ENCODE data around the gene CDK14. TPM values are rescaled to one million over a fixed set of nuclear protein-coding genes. Genes with fewer than 3 reads are reported as not detected.

CDK14 gene
- total RNA-seq, 1 donor from 2014 or later, result 79.4 TPM

DNA sequence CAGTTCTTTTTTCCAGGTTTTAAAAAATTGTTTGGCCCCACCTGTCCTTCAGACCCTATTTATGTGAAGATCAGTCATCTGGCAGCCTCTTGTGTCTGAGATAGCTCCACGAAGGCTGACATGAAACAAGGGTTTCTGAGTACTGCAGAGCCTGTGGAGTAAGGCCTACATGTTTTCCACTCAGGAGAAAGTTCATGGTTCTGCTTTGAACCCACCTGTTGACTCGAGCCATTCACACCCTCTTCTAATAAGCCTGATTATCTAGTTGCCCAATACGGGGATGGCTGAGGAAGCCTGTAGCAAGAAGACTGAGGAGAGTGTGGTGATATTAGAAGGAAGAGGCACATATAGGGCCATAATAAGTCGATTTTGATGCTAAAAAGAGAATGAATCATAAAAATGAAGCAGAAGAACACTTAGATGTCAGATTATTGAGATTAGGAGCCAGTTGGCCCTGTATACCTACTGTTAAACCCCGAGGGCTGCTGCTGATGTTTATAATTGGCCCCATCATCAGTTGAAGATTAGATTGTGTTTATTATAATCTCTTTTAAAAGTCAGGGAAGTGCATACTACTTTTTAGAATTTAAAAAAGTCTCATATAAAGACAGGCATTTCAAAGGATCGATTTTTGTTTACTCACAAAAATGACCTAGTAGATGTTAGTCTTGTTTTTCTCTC, 109.4 kb downstream of the CDK14 start:
- no peak for DNase-seq (ENCODE audit: low spot score)
- intact Hi-C loops (cut with DNase I), result no loop called here
- ATAC-seq, result no peak

DNA sequence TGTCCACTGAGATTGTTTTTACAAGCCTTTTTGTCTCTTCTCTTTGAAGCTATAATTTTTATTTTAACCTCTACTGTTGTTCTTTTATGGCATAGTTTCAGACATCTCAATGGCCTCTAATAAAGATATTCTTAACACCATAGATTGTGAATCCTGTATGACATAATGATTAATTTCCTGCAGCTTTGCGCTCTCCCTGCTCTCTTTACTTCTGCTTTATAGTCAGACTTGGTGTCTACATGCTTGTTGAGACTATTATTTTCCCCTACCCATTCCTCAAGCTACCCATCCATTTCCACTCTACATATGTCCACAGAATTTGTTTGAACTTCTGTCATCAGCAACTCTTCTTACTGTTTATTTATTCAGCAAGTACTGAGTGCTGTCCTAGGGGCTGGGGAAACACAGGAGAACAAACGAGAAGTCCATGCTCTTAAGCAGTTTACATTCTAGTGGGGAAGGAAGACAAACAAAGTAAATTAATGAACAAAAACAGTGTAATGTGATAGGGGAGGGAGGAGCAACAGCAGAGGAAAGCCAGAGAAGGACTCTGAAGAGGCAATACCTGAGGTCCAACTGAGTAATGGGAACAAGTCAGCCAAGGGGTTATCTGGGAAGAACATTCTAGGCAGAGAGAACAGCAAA, 110.1 kb downstream of the CDK14 start:
- no peak for DNase-seq (ENCODE audit: low spot score)
- ATAC-seq, result no peak
- intact Hi-C loops (cut with DNase I), result no loop called here

DNA sequence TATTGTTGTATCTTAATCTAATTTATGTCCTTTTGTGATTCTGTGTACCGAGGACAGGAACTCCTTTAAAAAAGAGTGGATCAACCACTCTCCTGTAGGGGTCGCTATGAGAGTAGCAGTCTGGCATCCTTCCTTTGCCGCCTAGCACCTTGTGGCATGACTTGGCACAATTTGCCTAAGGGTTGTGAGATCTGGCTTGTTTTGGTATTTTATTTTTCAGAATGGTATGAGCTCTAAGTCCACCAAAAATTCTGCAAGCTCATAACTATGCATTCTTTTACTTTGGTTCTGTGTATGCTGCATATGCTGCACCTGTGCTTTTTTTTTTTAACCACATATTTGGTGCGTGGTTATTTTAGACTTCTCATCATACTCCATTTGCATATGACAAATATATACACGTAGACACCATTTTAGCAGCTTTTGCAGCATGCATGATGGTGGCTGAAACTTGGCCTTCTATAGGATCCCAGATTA, 112.8 kb downstream of the CDK14 start:
- intact Hi-C loops (cut with DNase I), result no loop called here
- DNase-seq (ENCODE audit: low spot score), result no peak

DNA sequence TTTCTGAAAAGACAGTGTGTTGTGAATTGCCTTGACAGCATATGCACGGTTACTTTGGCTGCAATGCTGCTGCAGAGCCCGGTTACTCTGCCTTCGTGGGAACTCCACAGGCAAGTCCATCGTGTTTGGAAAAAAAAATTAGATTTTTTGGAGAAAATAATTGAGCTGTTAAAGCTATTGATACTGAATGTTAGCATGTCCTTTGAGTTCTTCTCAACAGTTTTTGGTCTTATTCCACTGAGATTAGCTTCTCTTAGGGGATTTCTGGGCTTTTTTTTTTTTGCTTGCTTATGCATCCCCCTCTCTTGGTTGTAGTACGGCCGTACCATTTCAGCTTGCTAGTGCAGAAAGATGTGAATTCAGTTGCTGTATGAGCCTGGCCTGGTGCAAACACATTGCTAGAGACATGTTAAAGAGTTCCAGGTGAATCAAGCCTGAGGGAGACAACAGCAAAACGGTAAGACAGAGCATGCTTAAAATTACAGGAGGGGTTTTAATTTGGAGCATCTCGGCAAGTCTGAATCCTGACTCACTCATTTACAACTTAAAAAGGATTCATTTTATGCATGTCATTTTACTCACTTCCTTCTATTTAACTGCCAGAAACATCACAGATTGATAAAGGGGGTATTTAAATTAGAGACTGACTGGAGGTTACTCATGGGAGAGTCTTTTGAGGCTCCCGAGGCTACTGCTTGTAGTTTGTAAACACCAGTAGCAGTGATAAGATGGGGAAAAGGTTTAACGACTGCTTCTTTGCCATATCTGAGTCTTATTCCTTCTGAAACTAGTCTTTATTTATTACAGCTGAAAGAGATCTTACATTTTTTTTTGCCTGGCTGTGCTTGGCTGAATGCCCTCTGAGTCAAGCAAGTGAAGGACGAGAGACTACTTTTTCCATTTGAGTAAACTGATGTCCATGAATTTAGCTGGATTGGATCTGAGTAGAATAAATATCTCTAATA, 113.7 kb downstream of the CDK14 start:
- DNase-seq (ENCODE audit: low spot score) (no peak), ATAC-seq (peak; percentile 71)
- intact Hi-C loops (cut with DNase I), result no loop called here

More for the DNA sequence above, 112.8 kb downstream of the CDK14 start:
- no peak for ATAC-seq

DNA sequence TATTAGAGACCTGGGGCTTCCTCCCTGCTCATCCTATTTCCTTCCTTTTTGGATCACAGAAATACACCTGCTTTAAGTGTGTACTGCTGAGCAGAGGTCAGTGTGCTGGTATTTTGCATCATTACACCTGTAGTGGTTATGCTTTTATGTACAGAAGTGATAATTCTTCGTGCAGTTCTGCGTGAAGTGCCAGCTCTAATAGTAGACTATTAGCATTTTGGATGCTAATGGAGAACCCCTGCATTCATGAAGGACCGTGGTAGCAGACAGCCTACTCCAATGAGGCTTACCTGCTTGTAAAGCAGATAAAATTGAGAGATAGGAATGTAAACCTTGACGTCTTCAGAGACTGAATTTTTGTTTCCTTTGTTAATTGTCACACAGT, 114.3 kb downstream of the CDK14 start:
- intact Hi-C loops (cut with DNase I), result no loop called here
- ATAC-seq, result no peak

DNA sequence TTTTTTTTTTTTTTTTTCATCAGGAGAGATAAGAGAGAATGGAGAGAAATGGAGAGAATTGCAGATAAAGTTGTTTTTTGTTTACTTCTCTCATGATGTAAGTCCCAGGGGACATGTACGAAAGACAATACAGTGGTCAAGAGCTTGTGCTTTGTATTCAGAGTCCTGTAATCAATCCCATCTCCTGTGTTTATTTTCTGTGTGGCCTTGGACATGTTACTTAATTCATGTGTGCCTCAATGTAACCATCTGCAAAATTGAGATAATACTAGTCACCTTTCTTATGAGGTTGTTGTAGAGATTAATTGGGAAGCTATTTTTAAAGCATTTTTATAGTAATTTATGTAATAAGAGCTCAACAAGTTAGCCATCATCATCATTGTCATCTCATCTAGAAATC, 117.5 kb downstream of the CDK14 start:
- intact Hi-C loops (cut with DNase I), result no loop called here
- no peak for ATAC-seq
- DNase-seq (ENCODE audit: low spot score), result no peak

More for the DNA sequence above, 114.3 kb downstream of the CDK14 start:
- DNase-seq (ENCODE audit: low spot score), result no peak

DNA sequence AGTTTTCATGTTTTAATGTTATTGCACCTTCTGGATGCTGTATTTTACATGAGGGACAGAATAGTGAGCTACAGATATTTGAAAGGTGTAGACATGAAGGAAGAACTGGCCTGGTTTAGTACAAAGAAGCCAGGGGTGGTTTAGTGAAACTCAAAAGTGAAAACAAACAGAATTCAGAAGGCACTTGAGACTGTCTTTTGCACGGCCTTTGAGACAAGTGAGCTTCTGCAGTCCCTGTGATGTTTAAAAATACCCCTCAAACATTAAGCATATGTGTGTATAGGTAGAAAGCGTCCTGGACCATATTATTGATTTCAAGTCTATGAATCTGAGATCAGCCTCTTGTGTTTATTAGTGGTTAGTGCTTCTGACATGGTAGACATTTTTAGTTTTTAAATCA, 118.9 kb downstream of the CDK14 start:
- intact Hi-C loops (cut with DNase I), result no loop called here
- no peak for ATAC-seq
- DNase-seq (ENCODE audit: low spot score), result no peak

DNA sequence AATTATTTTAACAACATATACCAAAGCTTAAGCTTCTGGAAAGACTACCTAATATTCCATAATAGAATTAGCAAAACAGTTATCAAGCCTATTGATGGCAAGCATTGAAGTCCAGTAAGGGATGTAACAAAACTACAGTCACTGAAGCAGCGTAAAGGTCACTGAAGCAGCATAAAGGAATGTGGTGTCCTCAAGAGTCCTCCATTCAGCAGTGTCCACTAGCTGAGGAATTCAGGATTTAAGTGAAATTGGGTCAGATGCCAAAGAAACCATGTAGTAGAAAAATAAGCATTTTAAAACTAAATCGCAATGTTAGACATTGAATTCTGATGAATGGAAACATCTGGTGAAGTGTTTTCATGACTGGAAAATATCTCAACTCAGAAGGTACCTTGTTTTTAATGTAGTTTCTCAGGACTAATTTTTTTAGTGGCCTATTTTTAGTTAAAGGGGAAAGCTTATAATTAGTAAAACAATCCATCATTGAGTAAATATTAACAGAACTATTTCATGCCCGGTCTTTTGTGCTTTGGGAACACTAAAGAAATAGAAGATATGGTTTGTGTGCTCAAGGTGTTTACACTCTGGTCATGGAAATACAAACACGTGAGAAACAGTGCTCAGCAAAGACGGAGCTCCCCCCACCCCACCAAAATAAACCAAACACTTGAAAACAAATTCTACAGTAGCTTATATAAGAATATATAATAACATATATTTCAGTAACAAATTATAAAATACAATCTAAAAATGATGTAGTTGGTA, 121.4 kb downstream of the CDK14 start:
- DNase-seq (ENCODE audit: low spot score) (no peak), ATAC-seq (no peak)
- intact Hi-C loops (cut with DNase I), result no loop called here

DNA sequence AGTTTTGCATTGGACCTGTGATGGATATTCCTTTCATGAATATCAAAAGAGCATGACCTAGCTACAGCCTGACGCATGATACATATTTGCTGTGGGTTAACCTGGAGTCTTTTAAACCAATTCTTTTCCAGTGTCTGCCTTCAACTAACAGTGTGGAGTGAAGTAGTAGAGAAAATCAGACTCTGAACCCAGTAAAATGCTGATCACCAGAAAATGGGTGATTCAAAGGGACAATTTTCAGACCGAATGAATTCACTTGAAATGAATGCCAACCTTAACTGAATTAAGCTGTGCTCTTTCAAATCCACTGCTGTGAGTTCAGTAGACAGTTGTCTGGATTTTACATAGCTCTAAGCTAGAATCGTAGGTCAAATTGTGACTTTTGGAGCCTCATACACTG, 123.0 kb downstream of the CDK14 start:
- intact Hi-C loops (cut with DNase I), result no loop called here
- DNase-seq (ENCODE audit: low spot score) (no peak), ATAC-seq (no peak)

DNA sequence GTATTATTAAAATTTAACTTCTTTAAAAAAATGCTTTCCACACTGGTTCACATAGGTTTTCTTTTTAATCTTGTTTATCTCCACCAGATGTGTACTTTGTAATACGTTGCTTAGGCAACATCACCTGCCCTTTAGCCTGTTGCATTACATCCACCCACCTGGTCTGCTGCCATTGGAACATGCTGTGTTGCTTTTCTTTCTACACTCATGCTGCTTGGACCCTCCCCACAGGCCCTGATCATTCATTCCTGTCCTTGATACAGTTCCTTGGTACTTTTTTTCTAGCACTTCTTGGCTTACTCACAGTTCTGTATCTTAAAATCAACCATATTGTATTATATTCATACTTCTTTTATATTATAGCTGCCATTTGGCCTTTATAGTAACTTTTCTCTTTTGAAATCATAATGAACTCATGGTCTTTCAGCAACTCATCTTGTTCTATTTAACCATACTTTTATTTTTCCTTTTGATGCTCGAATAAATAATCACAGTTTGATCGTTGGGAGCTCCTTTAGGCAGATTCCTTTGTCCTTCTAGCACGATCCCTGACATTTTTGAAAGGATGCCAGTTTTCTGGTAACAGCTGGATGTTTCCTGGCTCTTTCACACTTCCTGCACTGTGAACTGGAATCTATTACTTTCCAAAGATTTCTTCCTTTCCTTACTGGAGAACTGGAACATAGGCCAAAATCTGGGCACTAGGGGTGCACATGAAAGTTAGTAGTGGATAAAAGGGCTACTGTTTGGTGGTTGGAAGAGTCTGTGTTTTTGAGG, 125.1 kb downstream of the CDK14 start:
- no peak for DNase-seq (ENCODE audit: low spot score)
- intact Hi-C loops (cut with DNase I), result no loop called here

DNA sequence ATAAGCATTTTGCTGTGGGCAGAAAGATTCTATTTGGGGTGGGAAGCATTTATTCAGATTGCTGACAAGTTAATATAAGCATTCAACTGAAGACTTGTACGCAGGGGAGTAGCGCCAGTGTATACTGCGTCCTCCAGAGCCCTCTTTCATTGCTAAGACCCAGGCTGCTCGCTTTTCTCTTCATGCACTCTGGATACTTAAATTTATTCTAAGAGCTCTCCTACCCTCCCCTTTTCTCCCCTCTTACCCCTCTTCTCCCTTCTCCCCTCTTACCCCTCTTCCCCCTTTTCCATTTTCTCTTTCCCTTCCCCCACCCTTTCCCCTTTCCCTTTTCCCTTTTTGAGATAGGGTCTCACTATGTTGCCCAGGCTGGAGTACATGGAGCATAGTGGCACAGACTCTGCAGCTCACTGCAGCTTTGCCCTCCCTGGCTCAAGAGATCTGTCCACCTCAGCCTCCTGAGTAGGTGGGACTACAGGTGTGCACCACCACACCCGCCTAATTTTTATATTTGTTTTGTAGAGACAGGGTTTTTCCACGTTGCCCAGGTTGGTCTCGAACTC, 125.8 kb downstream of the CDK14 start:
- DNase-seq (ENCODE audit: low spot score) (no peak), ATAC-seq (no peak)
- intact Hi-C loops (cut with DNase I), result no loop called here

More for the DNA sequence above, 125.1 kb downstream of the CDK14 start:
- peak; percentile 88 for ATAC-seq

DNA sequence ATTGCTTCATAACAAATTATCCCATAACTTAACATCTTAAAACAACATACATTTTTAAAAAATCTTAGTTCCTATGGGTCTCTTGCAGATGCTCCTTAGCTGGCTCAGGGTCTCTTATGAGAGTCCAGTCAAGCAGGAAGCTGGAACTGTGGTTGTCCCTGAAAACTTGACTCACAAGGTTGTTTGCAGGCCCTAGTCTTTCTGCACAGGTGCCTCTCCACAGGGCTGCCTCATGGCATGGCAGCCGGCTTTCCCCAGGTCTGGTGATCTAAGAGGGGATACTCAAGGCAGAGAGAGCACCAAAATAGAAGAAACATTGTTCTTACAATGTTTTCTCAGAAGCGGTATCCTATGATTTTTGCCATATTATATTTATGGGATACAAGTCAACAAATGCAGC, 127.1 kb downstream of the CDK14 start:
- ATAC-seq (no peak), DNase-seq (ENCODE audit: low spot score) (no peak)
- intact Hi-C loops (cut with DNase I), result no loop called here

DNA sequence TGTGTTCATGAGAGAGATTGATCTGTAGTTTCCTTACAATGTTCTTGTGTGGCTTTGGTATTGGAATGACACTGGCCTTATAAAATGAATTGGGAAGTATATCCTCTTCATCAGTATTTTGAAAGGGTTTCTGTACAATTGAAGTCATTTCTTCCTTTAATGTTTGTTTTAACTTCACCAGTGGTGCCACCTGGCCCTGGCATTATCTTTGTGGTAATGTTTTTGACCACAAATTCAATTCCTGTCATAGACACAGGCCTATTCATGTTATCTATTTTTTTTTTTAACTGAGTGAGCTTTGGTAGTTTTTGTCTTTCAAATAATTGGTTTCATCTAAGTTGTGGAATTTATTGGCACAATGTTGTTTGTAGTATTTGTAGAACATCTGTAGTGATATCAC, 127.7 kb downstream of the CDK14 start:
- DNase-seq (ENCODE audit: low spot score) (no peak), ATAC-seq (no peak)
- intact Hi-C loops (cut with DNase I), result no loop called here

DNA sequence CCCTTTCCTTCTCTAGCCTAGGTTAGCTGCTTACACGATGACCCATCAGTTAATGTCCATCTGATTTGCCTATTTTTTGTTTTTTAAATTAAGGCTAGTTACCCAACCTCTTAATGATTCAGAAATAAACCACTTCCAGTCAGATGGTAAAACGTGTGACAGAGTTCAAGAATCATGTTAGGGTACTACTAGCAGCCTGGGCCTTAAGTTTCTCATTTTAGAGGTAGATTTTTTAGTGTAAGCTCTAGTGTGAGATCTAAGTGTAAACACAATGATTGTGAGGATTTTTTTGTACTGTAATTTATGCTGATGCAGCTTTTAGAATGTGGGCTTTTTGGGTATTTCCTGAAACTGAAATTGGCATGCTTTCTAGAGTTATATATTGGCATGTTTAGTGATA, 130.0 kb downstream of the CDK14 start:
- no peak for DNase-seq (ENCODE audit: low spot score)
- peak; percentile 22 for ATAC-seq
- intact Hi-C loops (cut with DNase I), result no loop called here

DNA sequence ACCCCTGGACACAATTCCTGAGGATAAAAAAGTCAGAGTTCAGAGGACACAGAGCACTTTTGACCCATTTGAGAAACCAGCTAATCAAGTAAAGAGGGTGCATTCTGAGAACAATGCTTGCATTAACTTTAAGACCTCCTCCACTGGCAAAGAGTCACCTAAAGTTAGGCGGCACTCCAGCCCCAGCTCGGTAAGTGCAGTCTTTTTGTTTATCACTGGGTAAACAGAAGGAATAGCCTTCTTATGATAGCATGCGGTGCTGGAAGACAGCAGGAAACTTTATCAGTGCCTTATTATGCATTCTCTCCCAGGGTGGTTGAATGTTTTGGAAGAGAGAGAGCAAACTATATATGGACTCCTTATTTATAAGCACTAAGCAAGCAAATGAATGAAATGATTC, 130.5 kb downstream of the CDK14 start:
- DNase-seq (ENCODE audit: low spot score), result no peak
- peak; percentile 67 for ATAC-seq
- intact Hi-C loops (cut with DNase I), result no loop called here

DNA sequence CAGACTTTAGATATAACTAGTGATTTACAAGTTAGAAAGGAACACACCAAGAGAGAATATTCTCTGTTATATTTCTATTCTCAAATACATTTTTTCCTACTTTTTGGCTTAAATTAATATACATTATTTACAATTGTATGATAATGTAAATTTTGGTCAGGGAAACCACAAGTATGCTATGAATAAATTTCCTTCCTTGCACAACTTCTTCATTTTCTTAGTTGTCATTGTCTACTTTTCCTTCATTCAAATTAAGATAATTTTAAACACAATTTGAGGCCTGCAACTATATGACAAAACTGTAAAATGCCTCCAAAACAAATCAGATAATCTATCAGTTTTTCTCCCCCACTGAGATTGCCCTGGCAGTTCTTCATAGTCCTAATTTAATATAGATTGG, 131.3 kb downstream of the CDK14 start:
- ATAC-seq, result no peak
- DNase-seq (ENCODE audit: low spot score), result no peak
- intact Hi-C loops (cut with DNase I), result no loop called here

DNA sequence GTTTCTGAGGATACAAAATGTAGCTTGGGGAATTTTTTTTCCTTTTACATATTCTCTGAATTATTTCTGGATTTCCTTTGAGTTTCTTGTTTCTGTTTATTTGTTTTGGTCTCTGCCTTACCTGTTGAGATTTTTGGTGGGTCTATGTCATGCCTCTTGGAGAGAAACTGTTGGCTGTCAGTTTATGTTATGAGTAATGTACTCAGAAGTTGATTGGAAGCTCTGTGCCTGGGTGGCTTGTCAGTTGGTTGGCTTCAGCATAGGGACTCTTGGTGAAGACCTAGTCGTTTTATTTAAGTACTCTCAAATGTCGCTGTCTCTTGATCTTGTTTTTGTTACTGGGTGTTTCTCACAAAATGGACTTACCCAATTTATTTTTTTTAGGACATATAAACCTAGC, 132.4 kb downstream of the CDK14 start:
- intact Hi-C loops (cut with DNase I), result no loop called here
- no peak for DNase-seq (ENCODE audit: low spot score)
- ATAC-seq, result no peak
